OCI-LY3 (cell line): ENCODE measurements around the gene PEAK1.
"Not testable (repeated sequence)": the region's sequence is repeated elsewhere in the genome, so short reads cannot be mapped to it uniquely, and the experiment has no call there.

Experiments used
- H2AFZ ChIP-seq: fragments of 200-600, 300-600 bp; shearing (Covaris generic); 2 replicates; pipeline ENCODE4 v1.6.0; 2014; ENCODE audit warnings: antibody characterized with exemption, low read depth, low read length
- H3K27ac ChIP-seq: fragments of 200-600, 300-600 bp; sonication (generic); 2 replicates; pipeline ENCODE4 v1.5.1; 2014; ENCODE audit warnings: mild to moderate bottlenecking, low read length, moderate library complexity, mixed read lengths
- H3K27me3 ChIP-seq: fragments of 200-600, 300-600 bp; sonication (generic); 2 replicates; pipeline ENCODE4 v1.6.1; 2014; ENCODE audit warnings: low read depth, low read length, mixed read lengths
- H3K36me3 ChIP-seq: fragments of 200-600, 300-600 bp; sonication (generic); replicated peaks from 2 replicates; pipeline ENCODE3; 2014; ENCODE audit warnings: low read depth, low read length, mixed read lengths
- H3K4me1 ChIP-seq: fragments of 300-600, 200-600 bp; sonication (generic); 2 replicates; pipeline ENCODE4 v1.6.1; 2014; ENCODE audit warnings: low read length, mixed read lengths
- H3K4me2 ChIP-seq: fragments of 200-600, 300-600 bp; sonication (generic); 2 replicates; pipeline ENCODE4 v1.6.1; 2014; ENCODE audit warnings: low read length, mixed read lengths
- H3K4me3 ChIP-seq: fragments of 300-600, 200-600 bp; sonication (generic); 2 replicates; pipeline ENCODE4 v1.5.1; 2014; ENCODE audit warnings: antibody characterized with exemption, mild to moderate bottlenecking, low read length, moderate library complexity
- H3K79me2 ChIP-seq: fragments of 300-600, 200-600 bp; shearing (Covaris generic); 2 replicates; pipeline ENCODE4 v1.6.1; 2014; ENCODE audit warnings: mild to moderate bottlenecking, low read length, mixed read lengths
- H3K9ac ChIP-seq: fragments of 300-600, 200-600 bp; shearing (Covaris generic); 2 replicates; pipeline ENCODE4 v1.6.0; 2014; ENCODE audit warnings: mild to moderate bottlenecking, low read length, moderate library complexity
- H3K9me3 ChIP-seq: fragments of 200-600, 300-600 bp; shearing (Covaris generic); 2 replicates; pipeline ENCODE4 v1.6.1; 2014; ENCODE audit warnings: low read length, mixed read lengths; ENCODE audit not compliant: insufficient read depth
- H4K20me1 ChIP-seq: fragments of 200-600, 300-600 bp; sonication (generic); 2 replicates; pipeline ENCODE4 v1.6.1; 2016; ENCODE audit warnings: low read length, mixed read lengths; ENCODE audit not compliant: insufficient read depth
- CTCF ChIP-seq: fragments of 200-600, 300-600 bp; sonication (generic); IDR thresholded peaks from 2 replicates; pipeline ENCODE4 v1.5.1; 2014; ENCODE audit warnings: antibody characterized with exemption, low read length, low read depth
- EZH2phosphoT487 ChIP-seq: fragments of 200-600 bp; shearing (Covaris generic); IDR thresholded peaks from 2 replicates; pipeline ENCODE4 v1.6.1; 2018; ENCODE audit warnings: antibody characterized with exemption, mixed run types, low read depth

PEAK1 gene

GRCh38 chr15:77162872-77163633, 256.9 kb downstream of the PEAK1 start:
- peaks cover 31% of the 10 kb centered on the region for H3K4me1 ChIP-seq
- H3K36me3 ChIP-seq = no peaks in the 10 kb centered on the region
- no peaks in the 10 kb centered on the region for H3K9me3 ChIP-seq
- no peaks in the 10 kb centered on the region for H3K27me3 ChIP-seq
- no peaks in the 10 kb centered on the region for H3K79me2 ChIP-seq
- no peak overlapping the region for H2AFZ ChIP-seq
- H3K4me3 ChIP-seq = no peak overlapping the region
- H3K4me2 ChIP-seq = no peak overlapping the region
- no peaks in the 10 kb centered on the region for H4K20me1 ChIP-seq
- H3K27ac ChIP-seq = no peak overlapping the region
- TF ChIP-seq CTCF (no peak), EZH2phosphoT487 (no peak)
- H3K9ac ChIP-seq = no peak overlapping the region

DNA sequence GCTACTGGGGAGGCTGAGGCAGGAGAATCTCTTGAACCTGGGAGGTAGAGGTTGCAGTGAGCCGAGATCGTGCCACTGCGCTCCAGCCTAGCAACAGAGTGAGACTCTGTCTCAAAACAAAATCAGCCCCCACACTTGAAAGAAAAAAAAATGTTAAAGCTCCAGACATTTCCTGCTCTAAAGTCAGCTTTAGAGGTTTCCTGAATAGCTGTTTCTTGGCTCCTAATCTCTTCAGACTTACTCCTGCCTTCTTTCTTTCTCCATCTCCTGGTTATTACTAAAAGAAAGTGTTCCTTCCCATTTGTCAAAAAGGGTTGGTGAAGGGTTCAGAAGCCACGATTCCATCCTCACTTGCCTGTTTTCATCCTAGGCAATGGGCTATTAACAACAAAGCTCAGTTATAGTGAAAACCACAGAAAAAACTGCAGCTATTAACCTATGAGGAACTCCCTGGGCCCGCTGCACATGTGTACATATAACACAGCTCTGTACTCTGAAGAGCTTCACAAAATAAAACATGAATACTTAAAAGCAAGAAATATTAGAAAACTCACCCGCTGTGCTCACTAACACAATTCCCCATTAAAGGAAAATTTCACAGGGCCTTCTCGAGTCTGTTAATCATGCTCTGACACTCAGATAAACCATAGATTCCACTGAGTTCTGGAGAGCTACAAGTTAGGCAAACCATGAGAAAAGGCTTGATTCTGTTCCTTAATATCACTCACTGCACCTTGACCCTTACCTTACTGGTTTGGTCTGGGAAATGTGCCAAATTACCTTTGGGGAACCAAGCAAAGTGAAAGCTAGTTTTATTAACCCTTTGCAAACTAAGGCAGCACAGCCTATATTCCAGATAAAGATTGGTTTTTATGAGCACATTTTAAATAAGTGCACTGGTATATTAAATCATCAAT, 259.1 kb downstream of the PEAK1 start:
- no peak overlapping the region for H3K4me2 ChIP-seq
- H3K36me3 ChIP-seq = no peaks in the 10 kb centered on the region
- peaks cover 11% of the 10 kb centered on the region for H3K4me1 ChIP-seq
- TF ChIP-seq CTCF (no peak), EZH2phosphoT487 (no peak)
- H3K4me3 ChIP-seq = no peak overlapping the region
- no peaks in the 10 kb centered on the region for H3K27me3 ChIP-seq
- no peaks in the 10 kb centered on the region for H3K9me3 ChIP-seq
- H2AFZ ChIP-seq = no peak overlapping the region
- no peak overlapping the region for H3K9ac ChIP-seq
- H4K20me1 ChIP-seq = no peaks in the 10 kb centered on the region
- no peaks in the 10 kb centered on the region for H3K79me2 ChIP-seq
- H3K27ac ChIP-seq = no peak overlapping the region

GRCh38 chr15:77156000-77156399, 263.9 kb downstream of the PEAK1 start:
- not testable (repeated sequence) for H3K27ac ChIP-seq

DNA sequence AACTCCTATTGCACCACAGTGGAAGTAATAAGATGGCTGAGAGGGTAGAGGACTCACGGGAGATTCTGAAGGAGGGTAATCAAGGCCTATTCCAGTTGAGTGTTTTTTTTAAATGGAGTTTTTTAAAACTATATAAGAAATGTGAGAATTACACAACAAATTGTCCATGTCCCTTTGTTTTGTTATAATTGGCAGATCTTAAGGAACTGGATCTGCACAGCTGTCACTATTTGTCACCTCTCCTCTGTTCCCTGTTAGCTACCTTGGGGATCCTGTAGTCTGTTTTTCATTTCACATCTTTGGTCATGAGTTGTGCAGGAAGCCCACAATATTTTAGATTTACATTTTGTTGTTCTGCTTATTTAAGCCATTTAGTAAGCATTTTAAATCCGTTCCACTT, 271.7 kb downstream of the PEAK1 start:
- H3K27ac ChIP-seq = no peak overlapping the region
- TF ChIP-seq CTCF (no peak), EZH2phosphoT487 (no peak)

More at GRCh38 chr15:77156000-77156399, 263.9 kb downstream of the PEAK1 start:
- H3K9me3 ChIP-seq, H3K79me2 ChIP-seq, H3K36me3 ChIP-seq, H3K4me2 ChIP-seq, H4K20me1 ChIP-seq, H3K27me3 ChIP-seq, H3K4me3 ChIP-seq, H3K9ac ChIP-seq, H2AFZ ChIP-seq, H3K4me1 ChIP-seq: not testable (repeated sequence)

More for the DNA sequence above, 271.7 kb downstream of the PEAK1 start:
- Histone ChIP-seq H3K4me3 (no peak overlapping the region), H3K4me1 (no peaks in the 10 kb centered on the region), H3K4me2 (no peak overlapping the region), H3K9ac (no peak overlapping the region), H3K9me3 (no peaks in the 10 kb centered on the region), H3K79me2 (no peaks in the 10 kb centered on the region), H3K36me3 (no peaks in the 10 kb centered on the region), H2AFZ (no peak overlapping the region), H3K27me3 (no peaks in the 10 kb centered on the region), H4K20me1 (no peaks in the 10 kb centered on the region)
